T-cell (primary cell): ENCODE measurements around the gene NCOR2. TPM values are rescaled to one million over a fixed set of nuclear protein-coding genes. Genes with fewer than 3 reads are reported as not detected.
"Not testable (repeated sequence)": the region's sequence is repeated elsewhere in the genome, so short reads cannot be mapped to it uniquely, and the experiment has no call there.

Experiments
- ATAC-seq, 4 experiments: fragments of 200-7000 bp in 3 of 4; fragments of 150-1000 bp in 1 of 4; cut with Tn5 transposase; replicated peaks in 1 of 4; 1 replicate in 3 of 4; 2 replicates in 1 of 4; pipeline ENCODE4 v1.10.0; 2021; ENCODE audit warnings: moderate library complexity in 3 of 4, mild to moderate bottlenecking in 2 of 4, moderate number of reproducible peaks in 1 of 4
- CTCF ChIA-PET, 2 donors: fragments of 300-600 bp; sonication (Branson Sonifier 250); formaldehyde crosslinking; loops; one replicate each; lab custom pipeline; 2022; ENCODE audit warnings: antibody characterized with exemption in 2 of 2; lab: Charles Lee
- POLR2A ChIA-PET, 2 donors: fragments of 300-600 bp; sonication (Branson Sonifier 250); formaldehyde crosslinking; loops; one replicate each; lab custom pipeline; 2022; ENCODE audit warnings: antibody characterized with exemption in 2 of 2; lab: Charles Lee
- DNase-seq, 35 experiments: peaks; one replicate each; pipeline versions ENCODE4 v3.0.0 to v3.0.0-alpha.2; 2013 to 2023
- H3K27ac ChIP-seq: one replicate; pipeline ENCODE4 v1.5.1; 2013; ENCODE audit warnings: low read length
- H3K27me3 ChIP-seq, 2 experiments: replicated peaks in 1 of 2; 1 replicate in 1 of 2; 2 replicates in 1 of 2; pipeline versions ENCODE4 v1.6.1 to v1.7.0; 2013; ENCODE audit warnings: low read length in 1 of 2, mixed read lengths in 1 of 2; ENCODE audit not compliant: control insufficient read depth in 2 of 2, insufficient read depth in 2 of 2; ENCODE audit errors: extremely low read depth in 1 of 2
- H3K36me3 ChIP-seq, 2 donors: 1 replicate in 1 of 2; 2 replicates in 1 of 2; pipeline versions ENCODE4 v1.6.1 to v1.7.0; 2013; ENCODE audit warnings: low read length in 1 of 2; ENCODE audit not compliant: control insufficient read depth in 2 of 2, insufficient read depth in 1 of 2; ENCODE audit errors: extremely low read depth in 1 of 2
- H3K4me1 ChIP-seq, 2 experiments: 1 replicate in 1 of 2; 2 replicates in 1 of 2; pipeline versions ENCODE4 v1.6.1 to v1.7.0; 2013; ENCODE audit warnings: low read length in 2 of 2, mixed read lengths in 1 of 2; ENCODE audit not compliant: insufficient read depth in 2 of 2, control insufficient read depth in 1 of 2; ENCODE audit errors: extremely low read depth in 1 of 2
- H3K4me3 ChIP-seq, 2 donors: 1 replicate in 1 of 2; 2 replicates in 1 of 2; pipeline versions ENCODE4 v1.5.1 to v1.7.0; 2013; ENCODE audit warnings: mild to moderate bottlenecking in 2 of 2, low read length in 1 of 2, moderate library complexity in 1 of 2; ENCODE audit not compliant: control insufficient read depth in 1 of 2; ENCODE audit errors: extremely low read depth in 1 of 2
- H3K9me3 ChIP-seq: 2 replicates; pipeline ENCODE4 v1.7.0; 2013
- H3K27ac Mint-ChIP-seq, 2 donors: one replicate each; pipeline ENCODE4 v1.8.0; 2020 to 2021; ENCODE audit warnings: mild to moderate bottlenecking in 2 of 2, mixed read lengths in 2 of 2
- H3K27me3 Mint-ChIP-seq, 2 donors: one replicate each; pipeline ENCODE4 v1.8.0; 2021 to 2022; ENCODE audit warnings: mixed read lengths in 2 of 2
- H3K36me3 Mint-ChIP-seq: one replicate; pipeline ENCODE4 v1.8.0; 2021; ENCODE audit warnings: mixed read lengths
- H3K4me1 Mint-ChIP-seq, 3 donors: one replicate each; pipeline ENCODE4 v1.8.0; 2020 to 2022; ENCODE audit warnings: mixed read lengths in 3 of 3, mild to moderate bottlenecking in 1 of 3
- H3K4me3 Mint-ChIP-seq, 3 donors: one replicate each; pipeline ENCODE4 v1.8.0; 2020 to 2022; ENCODE audit warnings: mild to moderate bottlenecking in 3 of 3, mixed read lengths in 3 of 3, moderate library complexity in 3 of 3
- H3K9me3 Mint-ChIP-seq, 3 donors: one replicate each; pipeline ENCODE4 v1.8.0; 2020 to 2022; ENCODE audit warnings: mixed read lengths in 3 of 3
- WGBS: methylation state at CpG from one replicate; pipeline ENCODE4 v1.1.5; 2013; ENCODE audit warnings: missing lambda C conversion rate; ENCODE audit not compliant: insufficient coverage; 5-methylcytosine and 5-hydroxymethylcytosine counted together
- total RNA-seq, 35 experiments: library from RNA in 6 of 35; stranded (reverse) in 6 of 35; fragments of 120-200 nt in 1 of 35; gene quantifications; one replicate each; pipeline versions ENCODE4 v1.2.1 to v1.2.4 and lab custom pipeline; 2013 to 2026

Gene NCOR2
- total RNA-seq, 5 donors from 2014 or later (not counting 1 experiment from before 2014, with no cell fraction given): 108 to 140 (median 127) TPM

- WGBS: 95% methylated on average over 2 of the region's 4 CpGs
- no peak for DNase-seq
- H3K9me3 Mint-ChIP-seq: peaks cover 0 to 7% (median 6%) of the 10 kb centered on the region in 3 donors
- Histone ChIP-seq H3K9me3 (peaks cover 2% of the 10 kb centered on the region), H3K4me3 (no peak overlapping the region), H3K27me3 (peaks cover 0 to 8% of the 10 kb centered on the region in 2 experiments), H3K4me1 (peaks cover 2 to 6% of the 10 kb centered on the region in 2 experiments), H3K36me3 (no peaks in the 10 kb centered on the region), H3K27ac (no peak overlapping the region)
- H3K27ac Mint-ChIP-seq: no peak overlapping the region
- CTCF ChIA-PET: no interaction called here
- H3K36me3 Mint-ChIP-seq: no peaks in the 10 kb centered on the region
- ATAC-seq: no peak
- POLR2A ChIA-PET: no interaction called here
- H3K4me3 Mint-ChIP-seq: no peak overlapping the region
- H3K4me1 Mint-ChIP-seq: peaks cover 12 to 21% (median 12%) of the 10 kb centered on the region in 3 donors
- no peaks in the 10 kb centered on the region for H3K27me3 Mint-ChIP-seq
These were observed 20.7 kb upstream of the NCOR2 start for GRCh38 chr12:124588018-124588634.

GRCh38 chr12:124586756-124587155, 19.3 kb upstream of the NCOR2 start:
- no peak overlapping the region for H3K4me3 ChIP-seq
- whole genome bisulfite sequencing: 82% methylated on average over 8 of the region's 11 CpGs
- no peak overlapping the region for H3K4me3 Mint-ChIP-seq
- H3K27ac Mint-ChIP-seq: no peak overlapping the region
- H3K36me3 ChIP-seq: no peaks in the 10 kb centered on the region
- H3K4me1 Mint-ChIP-seq: peaks cover 12 to 15% (median 12%) of the 10 kb centered on the region in 3 donors
- POLR2A ChIA-PET: interaction anchor here in 1 of 2 donors (0.6 kb wide), 1 partner anchor 13 kb away, joined by 3 read pairs; no protein-coding TSS in a partner anchor
- peaks cover 0 to 3% of the 10 kb centered on the region in 2 experiments for H3K27me3 ChIP-seq
- no peaks in the 10 kb centered on the region for H3K27me3 Mint-ChIP-seq
- peaks cover 2 to 6% of the 10 kb centered on the region in 2 experiments for H3K4me1 ChIP-seq
- no peaks in the 10 kb centered on the region for H3K36me3 Mint-ChIP-seq
- peaks cover 2% of the 10 kb centered on the region for H3K9me3 ChIP-seq
- ATAC-seq (no peak), DNase-seq (no peak)
- H3K9me3 Mint-ChIP-seq: peaks cover 0 to 7% (median 6%) of the 10 kb centered on the region in 3 donors
- no peak overlapping the region for H3K27ac ChIP-seq
- CTCF ChIA-PET: no interaction called here

- H3K4me3 Mint-ChIP-seq, DNase-seq, H3K4me1 ChIP-seq, H3K36me3 Mint-ChIP-seq, H3K9me3 Mint-ChIP-seq, H3K4me3 ChIP-seq, H3K27me3 Mint-ChIP-seq, H3K27me3 ChIP-seq, ATAC-seq, CTCF ChIA-PET, POLR2A ChIA-PET, H3K27ac ChIP-seq, H3K9me3 ChIP-seq, H3K27ac Mint-ChIP-seq, H3K36me3 ChIP-seq: not testable (repeated sequence)
- peaks cover 9 to 10% (median 10%) of the 10 kb centered on the region in 3 donors for H3K4me1 Mint-ChIP-seq
- 100% methylated on average over 2 of the region's 7 CpGs for WGBS
These were observed 17.1 kb upstream of the NCOR2 start for GRCh38 chr12:124584494-124584893.

- H3K4me3 ChIP-seq: no peak overlapping the region
- H3K9me3 ChIP-seq: no peaks in the 10 kb centered on the region
- POLR2A ChIA-PET: no interaction called here
- peaks cover 3 to 4% (median 3%) of the 10 kb centered on the region in 3 donors for H3K4me1 Mint-ChIP-seq
- H3K27ac ChIP-seq: no peak overlapping the region
- DNase-seq: no peak
- no peak for ATAC-seq
- no peaks in the 10 kb centered on the region for H3K36me3 ChIP-seq
- H3K27ac Mint-ChIP-seq: no peak overlapping the region
- CTCF ChIA-PET: interaction anchor here in 1 of 2 donors (0.6 kb wide), 1 partner anchor 138 kb away, joined by 3 read pairs; no protein-coding TSS in a partner anchor
- H3K36me3 Mint-ChIP-seq: no peaks in the 10 kb centered on the region
- H3K4me3 Mint-ChIP-seq: no peak overlapping the region
- peaks cover 0 to 4% (median 4%) of the 10 kb centered on the region in 3 donors for H3K9me3 Mint-ChIP-seq
- 97% methylated on average over 5 of the region's 10 CpGs for WGBS
- peaks cover 0 to 2% of the 10 kb centered on the region in 2 experiments for H3K4me1 ChIP-seq
- no peaks in the 10 kb centered on the region for H3K27me3 ChIP-seq
- no peaks in the 10 kb centered on the region for H3K27me3 Mint-ChIP-seq
These were observed 16.4 kb upstream of the NCOR2 start for GRCh38 chr12:124583854-124584253.

GRCh38 chr12:124582108-124582424, 14.7 kb upstream of the NCOR2 start:
- 60% methylated on average over 1 of the region's 5 CpGs for WGBS
- POLR2A ChIA-PET: no interaction called here
- no peak overlapping the region for H3K27ac Mint-ChIP-seq
- ATAC-seq: no peak
- H3K27me3 Mint-ChIP-seq: no peaks in the 10 kb centered on the region
- H3K4me3 ChIP-seq: no peak overlapping the region
- H3K4me1 ChIP-seq: no peaks in the 10 kb centered on the region
- no peaks in the 10 kb centered on the region for H3K27me3 ChIP-seq
- H3K36me3 ChIP-seq: no peaks in the 10 kb centered on the region
- H3K4me1 Mint-ChIP-seq: no peaks in the 10 kb centered on the region
- H3K4me3 Mint-ChIP-seq: no peak overlapping the region
- DNase-seq: no peak
- H3K27ac ChIP-seq: no peak overlapping the region
- H3K9me3 ChIP-seq: no peaks in the 10 kb centered on the region
- H3K36me3 Mint-ChIP-seq: no peaks in the 10 kb centered on the region
- CTCF ChIA-PET: interaction anchor here (0.6 to 0.7 kb wide), 2 partner anchors 11 to 1518 kb away, joined by 3 read pairs; no protein-coding TSS in a partner anchor
- peaks cover 0 to 4% (median 4%) of the 10 kb centered on the region in 3 donors for H3K9me3 Mint-ChIP-seq

- Histone ChIP-seq H3K36me3 (no peaks in the 10 kb centered on the region), H3K9me3 (no peaks in the 10 kb centered on the region), H3K27me3 (no peaks in the 10 kb centered on the region), H3K27ac (no peak overlapping the region), H3K4me1 (no peaks in the 10 kb centered on the region), H3K4me3 (no peak overlapping the region)
- Mint-ChIP-seq H3K4me1 (no peaks in the 10 kb centered on the region), H3K27me3 (no peaks in the 10 kb centered on the region), H3K9me3 (peaks cover 0 to 4% (median 4%) of the 10 kb centered on the region in 3 donors), H3K4me3 (no peak overlapping the region), H3K27ac (no peak overlapping the region), H3K36me3 (no peaks in the 10 kb centered on the region)
- POLR2A ChIA-PET: no interaction called here
- CTCF ChIA-PET: interaction anchor here in 1 of 2 donors (0.7 kb wide), 1 partner anchor 10 kb away, joined by 3 read pairs; no protein-coding TSS in a partner anchor
- DNase-seq (no peak), ATAC-seq (no peak)
- WGBS: 88% methylated on average over 5 of the region's 15 CpGs
These were observed 14.1 kb upstream of the NCOR2 start for GRCh38 chr12:124581307-124582107.
